Lung (tissue), 12 donors: Measurements from ENCODE around the gene DHX38. TPM values are rescaled to one million over a fixed set of nuclear protein-coding genes. Genes with fewer than 3 reads are reported as not detected.

Experiments
- ATAC-seq: fragments of 200-7000 bp; cut with Tn5 transposase; one replicate; pipeline ENCODE4 v1.9.1; 2020; ENCODE audit warnings: moderate number of reproducible peaks; ENCODE audit not compliant: insufficient read depth, low FRiP score
- DNase-seq, 3 donors: peaks; one replicate each; pipeline ENCODE4 v3.0.0-alpha.2; 2013 to 2017
- H3K27ac ChIP-seq, 2 donors: one replicate each; pipeline ENCODE4 v1.5.1; 2013; ENCODE audit warnings: mild to moderate bottlenecking in 2 of 2, moderate library complexity in 2 of 2, control low read depth in 1 of 2, inconsistent platforms in 1 of 2, low read depth in 1 of 2, low read length in 1 of 2
- H3K27me3 ChIP-seq, 3 donors: one replicate each; pipeline ENCODE4 v1.5.1; 2013; ENCODE audit warnings: low read length in 2 of 3; ENCODE audit not compliant: control insufficient read depth in 3 of 3, insufficient read depth in 3 of 3
- H3K36me3 ChIP-seq, 4 donors: one replicate each; pipeline ENCODE4 v1.5.1; 2013; ENCODE audit warnings: low read length in 4 of 4, mild to moderate bottlenecking in 1 of 4, moderate library complexity in 1 of 4; ENCODE audit not compliant: control insufficient read depth in 4 of 4, insufficient read depth in 4 of 4
- H3K4me1 ChIP-seq, 5 donors: one replicate each; pipeline ENCODE4 v1.5.1; 2013; ENCODE audit warnings: low read length in 5 of 5, mild to moderate bottlenecking in 2 of 5, moderate library complexity in 1 of 5; ENCODE audit not compliant: control insufficient read depth in 5 of 5, insufficient read depth in 5 of 5
- H3K4me3 ChIP-seq: one replicate; pipeline ENCODE4 v1.5.1; 2013; ENCODE audit warnings: mild to moderate bottlenecking, control low read depth, moderate library complexity
- H3K9ac ChIP-seq, 2 donors: one replicate each; pipeline ENCODE4 v1.5.1; 2013; ENCODE audit warnings: low read length in 2 of 2, control low read depth in 1 of 2; ENCODE audit not compliant: insufficient read depth in 1 of 2
- H3K9me3 ChIP-seq, 4 donors: one replicate each; pipeline ENCODE4 v1.5.1; 2013; ENCODE audit warnings: low read length in 3 of 4, mild to moderate bottlenecking in 1 of 4, moderate library complexity in 1 of 4; ENCODE audit not compliant: control insufficient read depth in 4 of 4, insufficient read depth in 3 of 4
- WGBS, 2 donors: extraction: QIAGEN DNeasy Blood & Tissue Kit; methylation state at CpG; one replicate each; pipeline ENCODE4 v1.1.7; 2013; 5-methylcytosine and 5-hydroxymethylcytosine counted together
- polyA plus RNA-seq, 2 donors: library from polyadenylated mRNA; stranded (reverse); fragments of 200-250 nt; gene quantifications; one replicate each; pipeline ENCODE4 v1.2.1, GENCODE V29; 2013
- total RNA-seq, 2 donors: library from RNA; depleted of rRNA in 1 of 2; stranded (reverse); fragments of >200 nt in 1 of 2; gene quantifications; one replicate each; pipeline ENCODE4 v1.2.1, GENCODE V29; 2014 to 2021
- TF ChIP-seq, protein P1 (sequence below): IDR thresholded peaks from 2 replicates; pipeline ENCODE4 v1.5.1; 2012; ENCODE audit warnings: mild to moderate bottlenecking; ENCODE audit errors: control extremely low read depth, extremely low read depth
- donor health status: control.
- donor health status: control.
- donor health status: Bipolar disorder and iron deficiency.
- donor health status: healthy.
- donor health status: DM: yes; HTN: yes; CAD: no.

Gene DHX38
- total and polyA plus RNA-seq, 4 donors: 39.6 to 62.3 (median 45.5) TPM

DNA sequence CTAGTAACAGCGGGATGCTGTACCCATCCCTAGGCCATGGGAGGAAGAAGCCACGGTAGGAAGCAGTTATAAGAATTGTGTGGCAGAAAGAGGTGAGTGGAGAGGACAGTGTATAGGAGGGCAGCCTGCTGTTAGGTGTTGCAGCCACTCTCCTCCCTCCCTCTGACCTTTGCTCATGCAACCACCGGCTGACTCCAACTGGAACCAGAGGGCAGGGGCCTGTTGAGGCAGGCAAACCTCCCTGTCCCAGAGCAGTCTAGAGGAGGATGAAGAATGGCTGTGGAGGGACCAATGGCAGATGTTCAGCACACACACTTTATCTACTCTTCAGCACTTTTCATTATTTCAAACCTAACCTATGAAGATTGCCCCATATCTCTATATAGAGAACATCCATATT, 2.4 kb upstream of the DHX38 start:
- TF ChIP-seq, protein P1, sequence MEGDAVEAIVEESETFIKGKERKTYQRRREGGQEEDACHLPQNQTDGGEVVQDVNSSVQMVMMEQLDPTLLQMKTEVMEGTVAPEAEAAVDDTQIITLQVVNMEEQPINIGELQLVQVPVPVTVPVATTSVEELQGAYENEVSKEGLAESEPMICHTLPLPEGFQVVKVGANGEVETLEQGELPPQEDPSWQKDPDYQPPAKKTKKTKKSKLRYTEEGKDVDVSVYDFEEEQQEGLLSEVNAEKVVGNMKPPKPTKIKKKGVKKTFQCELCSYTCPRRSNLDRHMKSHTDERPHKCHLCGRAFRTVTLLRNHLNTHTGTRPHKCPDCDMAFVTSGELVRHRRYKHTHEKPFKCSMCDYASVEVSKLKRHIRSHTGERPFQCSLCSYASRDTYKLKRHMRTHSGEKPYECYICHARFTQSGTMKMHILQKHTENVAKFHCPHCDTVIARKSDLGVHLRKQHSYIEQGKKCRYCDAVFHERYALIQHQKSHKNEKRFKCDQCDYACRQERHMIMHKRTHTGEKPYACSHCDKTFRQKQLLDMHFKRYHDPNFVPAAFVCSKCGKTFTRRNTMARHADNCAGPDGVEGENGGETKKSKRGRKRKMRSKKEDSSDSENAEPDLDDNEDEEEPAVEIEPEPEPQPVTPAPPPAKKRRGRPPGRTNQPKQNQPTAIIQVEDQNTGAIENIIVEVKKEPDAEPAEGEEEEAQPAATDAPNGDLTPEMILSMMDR: no peak

DNA sequence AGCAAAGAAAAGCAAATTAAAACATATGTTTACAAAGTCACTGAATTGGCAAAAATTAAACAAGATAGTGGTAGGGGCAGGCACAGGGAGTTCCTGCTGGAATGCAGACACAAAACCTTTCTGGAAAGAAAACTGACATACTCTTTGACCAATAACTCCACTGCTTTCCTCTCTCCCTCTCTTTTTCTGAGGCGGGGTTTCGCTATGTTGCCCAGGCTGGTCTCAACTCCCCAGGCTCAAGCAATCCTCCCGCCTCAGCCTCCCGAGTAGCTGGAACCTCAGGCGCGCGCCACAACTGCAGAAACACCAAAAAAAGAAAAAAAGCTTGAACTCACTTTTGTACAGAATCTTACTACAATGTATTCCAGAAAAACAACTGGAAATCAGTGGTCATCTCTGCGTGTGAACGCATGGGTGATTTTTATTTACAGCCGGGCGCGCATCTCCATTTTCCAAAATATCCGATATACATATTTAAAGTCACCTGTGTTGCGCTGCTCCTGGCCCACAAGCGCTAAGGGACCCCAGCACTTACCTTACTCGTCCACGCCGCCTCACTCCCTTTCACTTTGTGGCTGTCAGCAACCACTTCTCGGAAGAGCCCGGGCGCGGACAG, 707 bp upstream of the DHX38 start:
- TF ChIP-seq, protein P1: no peak
- no peaks in the 10 kb centered on the region for H3K9me3 ChIP-seq
- peak overlapping the region; percentile 82 to 91 for H3K9ac ChIP-seq
- DNase-seq: peak; percentile 19 to 64 (median 56)
- 1% methylated on average over 22 of the region's 22 CpGs for WGBS, 2 donors
- no peaks in the 10 kb centered on the region for H3K27me3 ChIP-seq
- peaks cover 18 to 43% (median 18%) of the 10 kb centered on the region in 4 donors for H3K36me3 ChIP-seq
- ATAC-seq: no peak
- H3K4me1 ChIP-seq: peaks cover 0 to 25% (median 6%) of the 10 kb centered on the region in 5 donors
- peak overlapping the region; percentile 79 for H3K4me3 ChIP-seq
- peak overlapping the region; percentile 84 to 89 for H3K27ac ChIP-seq

More for the DNA sequence above, 2.4 kb upstream of the DHX38 start:
- no peak overlapping the region for H3K4me3 ChIP-seq
- peaks cover 16 to 26% (median 22%) of the 10 kb centered on the region in 4 donors for H3K36me3 ChIP-seq
- H3K27me3 ChIP-seq: no peaks in the 10 kb centered on the region
- no peak for DNase-seq
- no peak for ATAC-seq
- H3K4me1 ChIP-seq: peaks cover 0 to 25% (median 6%) of the 10 kb centered on the region in 5 donors
- H3K9me3 ChIP-seq: no peaks in the 10 kb centered on the region
- no peak overlapping the region for H3K9ac ChIP-seq
- H3K27ac ChIP-seq: no peak overlapping the region
- WGBS, 2 donors: 78 to 89% methylated on average over 3 of the region's 3 CpGs

DNA sequence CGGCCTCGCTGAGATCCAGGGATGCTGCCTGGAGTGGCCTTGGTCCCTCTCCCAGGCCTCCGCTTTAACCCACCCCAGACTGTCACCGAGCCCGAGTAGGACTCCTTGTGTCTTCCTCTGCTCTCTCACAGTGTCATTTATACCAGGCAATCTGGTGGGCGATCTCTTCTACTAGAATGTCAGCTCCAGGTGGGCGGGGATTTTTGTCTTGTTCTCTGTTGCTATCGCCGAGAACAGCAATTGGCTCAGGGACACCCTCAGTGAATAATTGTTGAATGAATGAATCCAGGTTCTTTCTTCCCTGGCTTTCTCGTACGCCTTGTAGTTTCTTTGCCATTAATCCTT, 591 bp downstream of the DHX38 start:
- H3K4me1 ChIP-seq: peaks cover 0 to 25% (median 6%) of the 10 kb centered on the region in 5 donors
- TF ChIP-seq, protein P1: no peak
- WGBS, 2 donors: 1% methylated on average over 11 of the region's 11 CpGs
- no peaks in the 10 kb centered on the region for H3K27me3 ChIP-seq
- H3K27ac ChIP-seq: peak overlapping the region; percentile 89 to 94
- H3K36me3 ChIP-seq: peaks cover 12 to 33% (median 18%) of the 10 kb centered on the region in 4 donors
- no peaks in the 10 kb centered on the region for H3K9me3 ChIP-seq
- ATAC-seq (peak; percentile 1), DNase-seq (no peak)
- H3K4me3 ChIP-seq: peak overlapping the region; percentile 100
- H3K9ac ChIP-seq: peak overlapping the region; percentile 93 to 99

DNA sequence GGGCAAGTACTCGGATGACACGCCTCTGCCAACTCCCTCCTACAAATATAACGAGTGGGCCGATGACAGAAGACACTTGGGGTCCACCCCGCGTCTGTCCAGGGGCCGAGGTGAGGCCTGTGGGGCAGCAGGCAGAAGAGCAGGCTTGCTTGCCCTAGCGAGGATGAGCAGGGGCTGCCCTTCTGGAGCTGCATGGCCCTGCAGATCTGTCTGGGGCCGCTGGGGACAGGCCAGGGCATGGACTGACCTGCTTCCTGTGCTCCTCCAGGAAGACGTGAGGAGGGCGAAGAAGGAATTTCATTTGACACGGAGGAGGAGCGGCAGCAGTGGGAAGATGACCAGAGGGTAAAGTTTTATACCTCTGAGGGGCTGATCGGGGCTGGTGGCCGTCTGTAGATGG, 5.3 kb downstream of the DHX38 start:
- Histone ChIP-seq H3K9ac (no peak overlapping the region), H3K4me3 (no peak overlapping the region), H3K9me3 (no peaks in the 10 kb centered on the region), H3K4me1 (peaks cover 0 to 11% (median 3%) of the 10 kb centered on the region in 5 donors), H3K36me3 (peaks cover 22 to 61% (median 52%) of the 10 kb centered on the region in 4 donors), H3K27ac (no peak overlapping the region), H3K27me3 (no peaks in the 10 kb centered on the region)
- ATAC-seq (no peak), DNase-seq (no peak)
- 89 to 94% methylated on average over 15 of the region's 15 CpGs for WGBS, 2 donors
- TF ChIP-seq, protein P1: no peak
